22Rv1 (cell line): ENCODE results near the gene PSAT1.

Source experiments
- H3K27ac ChIP-seq: fragments of 450-650 bp; 2 replicates; pipeline ENCODE4 v1.5.1; 2017
- CTCF ChIP-seq: fragments of 450-650 bp; IDR thresholded peaks from 2 replicates; pipeline ENCODE4 v1.5.1; 2017; ENCODE audit warnings: mild to moderate bottlenecking
- ZFX ChIP-seq: fragments of 450-650 bp; IDR thresholded peaks from 2 replicates; pipeline ENCODE4 v1.6.1; 2017; ENCODE audit warnings: antibody characterized with exemption, borderline replicate concordance

Gene PSAT1

GRCh38 chr9:78292716-78293497 is 4.0 kb upstream of the PSAT1 start:
- H3K27ac ChIP-seq, result no peak overlapping the region
- no peak for TF ChIP-seq CTCF
- no peak for TF ChIP-seq ZFX

- TF ChIP-seq CTCF (no peak), ZFX (no peak)
- H3K27ac ChIP-seq, result no peak overlapping the region
Measured at GRCh38 chr9:78294290-78295176, 2.4 kb upstream of the PSAT1 start.

GRCh38 chr9:78295177-78295575 is 1.7 kb upstream of the PSAT1 start:
- TF ChIP-seq CTCF (no peak), ZFX (no peak)
- H3K27ac ChIP-seq, result peak overlapping the region; percentile 93

- TF ChIP-seq ZFX (no peak), CTCF (no peak)
- peak overlapping the region; percentile 93 for H3K27ac ChIP-seq
Measured at GRCh38 chr9:78295731-78296130, 1.2 kb upstream of the PSAT1 start.

DNA sequence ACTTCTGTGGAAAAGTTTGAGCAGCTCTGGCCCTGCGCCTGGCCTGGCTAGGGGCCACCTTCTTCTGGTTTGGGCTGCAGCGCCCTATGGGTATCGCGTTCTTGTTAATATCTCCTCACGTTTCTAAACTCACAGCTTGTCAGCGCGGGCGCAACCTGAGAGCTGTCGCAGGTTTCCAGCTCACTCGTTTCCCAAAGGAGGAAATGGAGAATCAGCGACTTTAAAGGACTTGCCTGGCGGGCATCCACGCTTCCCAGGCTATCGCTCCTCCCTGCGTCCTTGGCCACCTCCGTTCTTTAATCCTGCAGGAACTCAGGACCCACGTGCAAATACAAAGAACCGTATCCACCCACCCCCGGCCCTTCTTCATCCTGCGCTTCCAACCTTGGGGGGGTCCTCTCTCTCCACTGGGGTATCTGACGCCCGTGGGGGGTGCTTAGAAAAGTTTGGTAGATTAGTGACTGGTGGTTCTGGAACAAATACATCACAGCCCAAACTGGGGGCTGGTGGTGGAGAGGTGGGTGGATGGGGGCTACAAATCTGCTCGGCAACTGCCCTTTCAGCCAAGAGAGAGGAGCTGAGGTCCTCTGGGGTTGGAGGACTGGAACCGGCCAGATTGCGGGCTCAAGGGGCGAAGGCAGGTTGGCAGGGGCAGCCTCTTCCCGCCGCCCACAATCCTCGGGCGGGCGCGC is 578 bp upstream of the PSAT1 start:
- TF ChIP-seq ZFX (no peak), CTCF (no peak)
- peak overlapping the region; percentile 93 for H3K27ac ChIP-seq

GRCh38 chr9:78297672-78297961 is 692 bp downstream of the PSAT1 start:
- H3K27ac ChIP-seq, result peak overlapping the region; percentile 93
- TF ChIP-seq ZFX (no peak), CTCF (no peak)
